NCI-H2196 treated with DMSO at 0.1 percent for 48 hours (cell line): ENCODE measurements around the gene ST8SIA5.

Experiments used
- DNase-seq: peaks from one replicate; lab custom pipeline; 2025; ENCODE audit not compliant: unreplicated experiment; lab: John Stamatoyannopoulos, UW

The ST8SIA5 gene

DNA sequence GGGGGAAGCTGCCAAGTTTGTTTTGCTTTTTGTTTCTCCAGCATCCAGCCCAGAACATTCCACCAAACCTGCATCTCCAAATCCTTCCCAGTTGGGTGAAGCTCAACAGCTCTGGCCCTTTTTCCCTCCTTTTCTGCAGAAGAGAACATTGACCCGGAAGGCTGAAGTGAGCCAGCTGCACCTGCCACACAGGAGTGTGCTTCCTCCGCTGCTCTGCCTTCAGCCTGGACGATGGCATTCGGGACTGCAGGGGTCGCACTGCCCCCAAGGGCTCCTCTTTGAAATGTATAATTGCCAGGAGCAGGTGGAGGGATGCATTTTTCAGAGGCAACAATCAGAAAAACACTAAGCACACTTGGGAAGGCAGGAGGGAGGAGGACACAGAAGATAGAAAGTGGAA, 41.8 kb downstream of the ST8SIA5 start:
- DNase-seq: no peak

DNA sequence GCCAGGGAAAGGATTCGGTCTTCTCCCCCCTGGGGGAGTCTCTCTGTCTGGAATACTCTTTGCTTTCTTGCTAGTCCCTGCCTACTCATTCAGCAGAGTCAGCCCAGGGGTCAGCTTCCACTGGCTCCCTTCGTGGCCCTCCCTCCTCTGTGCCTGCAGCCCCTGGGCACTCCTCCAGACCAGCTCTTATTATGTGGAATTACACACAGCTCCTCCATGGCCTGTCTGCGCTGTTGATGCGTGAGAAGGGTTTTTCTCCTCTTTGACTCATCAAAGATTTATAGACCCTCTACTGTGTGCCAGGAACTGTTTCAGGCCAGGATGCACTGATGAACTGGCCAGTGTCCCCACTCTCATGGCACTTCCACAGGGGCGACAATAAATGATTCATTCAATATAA, 44.4 kb downstream of the ST8SIA5 start:
- no peak for DNase-seq

- no peak for DNase-seq
Observed at GRCh38 chr18:46711444-46711863, 45.4 kb downstream of the ST8SIA5 start.

DNA sequence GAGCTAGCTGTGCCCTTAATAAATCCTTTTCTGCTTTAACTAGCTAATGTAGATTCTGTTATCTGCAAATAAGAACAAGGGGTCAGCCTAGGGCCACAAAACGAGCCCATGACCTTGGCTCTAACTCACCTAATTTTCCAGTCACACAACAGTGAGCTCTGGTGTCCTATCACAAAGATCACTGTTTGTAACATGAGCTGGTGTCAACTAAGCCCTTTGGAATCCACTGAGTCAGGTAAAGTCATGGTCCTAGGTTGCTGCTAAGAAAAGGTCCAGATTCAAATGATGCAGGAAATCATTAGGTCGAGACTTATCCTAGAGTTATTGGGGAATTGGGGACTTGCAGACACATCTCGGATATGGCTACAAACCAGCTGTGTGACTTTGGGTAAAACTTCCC, 49.9 kb downstream of the ST8SIA5 start:
- no peak for DNase-seq

- no peak for DNase-seq
Observed at GRCh38 chr18:46705521-46705920, 51.3 kb downstream of the ST8SIA5 start.

GRCh38 chr18:46704816-46705215, 52.0 kb downstream of the ST8SIA5 start:
- no peak for DNase-seq

- DNase-seq: no peak
Observed at GRCh38 chr18:46704189-46704588, 52.7 kb downstream of the ST8SIA5 start.

DNA sequence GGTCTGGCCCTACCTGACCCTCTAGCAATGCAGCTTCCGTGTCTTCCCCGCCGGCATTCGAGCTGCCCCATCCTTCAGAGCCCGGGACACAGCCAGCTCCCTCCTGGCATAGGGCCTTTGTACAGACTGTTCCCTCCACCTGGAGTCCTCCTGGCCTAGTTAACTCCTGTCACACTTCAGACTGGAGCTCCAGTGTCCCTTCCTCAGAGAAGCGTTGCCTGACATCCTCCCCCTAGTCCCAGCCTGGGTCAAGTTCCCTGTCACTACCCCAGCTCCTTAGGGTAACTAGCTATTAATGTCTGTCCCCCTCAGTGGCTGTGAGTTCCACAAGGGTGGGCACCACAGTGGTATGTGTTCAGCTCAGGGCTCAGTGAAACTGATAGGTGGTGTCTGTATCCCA, 54.4 kb downstream of the ST8SIA5 start:
- no peak for DNase-seq

DNA sequence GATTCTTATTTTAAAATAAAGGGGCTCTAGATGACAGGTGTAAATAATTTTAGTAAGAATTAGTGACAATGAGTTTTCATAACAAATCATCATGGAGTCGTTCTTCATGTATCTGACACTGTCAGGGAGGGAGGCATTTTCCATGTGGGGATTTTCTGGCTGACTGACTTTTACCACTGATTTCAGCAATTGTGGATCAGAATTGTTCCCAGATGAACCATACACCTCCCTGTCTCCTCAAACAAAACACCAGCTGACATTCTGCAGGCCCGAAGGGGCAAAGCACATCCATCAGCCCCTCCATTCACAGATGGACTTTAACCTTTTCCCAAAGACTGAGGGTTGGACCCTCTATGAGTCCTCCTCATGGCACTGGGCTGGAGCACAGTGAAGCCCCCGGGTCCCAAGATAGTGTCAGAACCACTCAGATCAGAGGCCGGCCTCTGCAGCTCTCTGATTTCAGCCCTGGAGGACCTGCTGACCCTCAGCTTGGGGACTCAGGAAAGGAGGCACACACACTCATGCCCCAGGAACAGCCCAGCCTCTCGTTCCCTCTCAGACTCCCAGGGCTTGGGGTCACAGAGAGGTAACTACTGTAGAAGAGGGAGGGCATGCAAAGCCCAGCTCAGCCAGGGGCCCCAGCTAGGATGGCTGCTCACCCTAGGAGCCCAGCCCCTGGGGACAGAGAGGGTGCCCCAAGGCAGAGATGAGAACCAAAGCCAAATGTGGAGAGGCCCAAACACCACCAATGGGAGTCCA, 56.6 kb downstream of the ST8SIA5 start:
- no peak for DNase-seq

DNA sequence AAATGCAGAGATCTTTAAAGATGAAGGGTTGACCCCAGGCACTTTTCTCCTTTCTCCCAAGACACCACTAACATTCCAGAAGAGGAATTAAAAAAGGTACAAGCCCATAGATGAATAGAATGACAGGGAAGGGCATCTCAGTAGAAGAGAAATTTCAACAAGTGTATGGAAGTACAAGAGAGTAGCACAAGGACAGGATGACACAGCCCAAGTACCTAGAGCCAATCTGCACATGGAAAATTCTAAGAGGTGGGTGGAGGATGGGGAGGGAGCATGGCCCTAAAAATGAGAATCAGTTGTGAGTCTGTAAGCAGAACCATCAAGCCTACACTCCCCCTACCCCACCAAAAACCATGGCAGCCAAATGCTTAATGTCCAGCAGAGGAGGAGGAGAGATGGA, 60.2 kb downstream of the ST8SIA5 start:
- DNase-seq: no peak

DNA sequence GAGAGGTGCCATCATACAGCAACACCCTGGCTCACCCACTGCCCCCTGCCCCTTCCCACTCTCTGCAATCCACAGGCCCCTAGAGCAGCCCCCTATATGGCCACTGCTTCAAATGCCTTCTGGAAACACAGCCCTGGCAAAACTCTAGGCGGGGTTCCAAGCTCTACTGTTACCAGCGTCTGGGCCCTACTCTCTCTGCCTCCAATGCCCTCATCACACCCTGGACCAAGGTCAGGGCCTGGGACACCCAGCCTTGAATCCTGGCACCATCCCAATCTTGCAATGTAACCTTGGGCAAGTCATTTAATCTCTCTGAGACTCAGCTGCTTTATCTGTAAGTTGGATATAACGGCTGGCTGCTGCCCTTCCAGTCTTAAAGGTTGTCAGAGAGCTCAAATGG, 60.6 kb downstream of the ST8SIA5 start:
- no peak for DNase-seq

- no peak for DNase-seq
Observed at GRCh38 chr18:46693996-46694395, 62.9 kb downstream of the ST8SIA5 start.

DNA sequence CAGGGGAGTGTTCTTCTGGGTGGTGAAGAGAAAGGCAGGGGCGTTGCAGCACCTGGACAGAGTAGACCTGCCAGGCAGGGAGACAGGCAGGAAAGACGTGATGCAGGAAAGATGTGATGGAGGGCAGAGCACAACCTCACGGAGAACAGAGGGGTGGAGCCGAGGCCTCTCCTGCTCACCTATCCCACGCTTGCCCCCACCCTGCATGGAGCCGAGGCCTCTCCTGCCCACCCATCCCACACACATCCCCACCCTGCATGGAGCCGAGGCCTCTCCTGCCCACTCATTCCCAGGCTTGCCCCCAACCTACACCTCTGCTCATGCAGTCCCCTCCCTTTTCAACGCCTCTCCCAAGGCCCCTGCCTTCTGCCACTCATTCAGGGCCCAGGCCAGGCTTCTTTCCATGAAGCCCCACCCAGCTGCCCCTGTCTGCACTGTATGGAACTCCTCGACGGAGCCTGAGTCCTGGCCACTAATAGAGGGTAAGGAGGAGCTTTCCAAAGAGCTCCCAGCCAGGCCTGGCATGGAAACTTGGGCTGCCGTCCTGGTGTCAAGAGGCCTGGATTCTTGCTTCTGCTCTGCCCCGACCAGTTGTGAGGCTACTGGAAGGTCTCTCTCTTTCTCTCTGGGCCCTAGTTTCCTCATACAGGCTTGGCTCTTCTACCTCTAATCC, 67.9 kb downstream of the ST8SIA5 start:
- no peak for DNase-seq

DNA sequence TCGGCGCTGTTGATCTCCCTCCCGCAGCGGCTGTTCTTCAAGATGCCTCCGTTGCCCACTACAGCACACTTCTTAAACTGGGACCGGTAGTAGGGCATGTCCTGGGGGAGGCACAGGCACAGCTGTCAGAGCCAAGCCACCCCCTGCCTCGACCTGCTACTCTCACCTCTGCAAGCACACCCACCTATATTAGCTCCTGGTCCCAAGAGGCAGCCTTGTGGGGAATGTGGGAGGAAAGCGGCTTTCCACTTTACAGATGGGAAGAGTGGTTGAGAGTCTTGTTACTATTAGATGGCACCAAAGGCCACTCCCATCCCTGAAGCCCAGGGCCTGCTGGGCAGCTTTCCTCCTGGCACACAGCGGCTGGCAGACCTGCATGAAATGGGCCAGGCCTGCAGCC, 70.7 kb downstream of the ST8SIA5 start:
- no peak for DNase-seq

DNA sequence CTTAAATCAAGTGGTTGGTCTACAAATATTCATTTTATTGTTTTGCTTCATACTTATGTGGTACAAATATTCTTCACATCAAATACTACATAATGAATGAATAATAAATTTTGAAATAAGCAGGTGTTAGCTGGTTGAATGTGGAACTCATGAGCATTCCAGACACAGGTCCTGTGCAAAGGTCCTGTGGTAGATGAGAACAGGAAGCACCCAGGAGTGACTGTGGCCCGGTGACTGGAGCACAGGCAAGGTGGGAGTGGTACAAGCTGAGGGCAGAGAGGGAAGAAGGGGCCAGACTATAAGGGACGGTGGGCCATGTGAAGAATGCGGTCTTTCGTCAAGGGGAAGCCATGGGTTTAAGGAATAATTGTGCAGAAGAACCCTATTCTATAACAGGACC, 73.6 kb downstream of the ST8SIA5 start:
- DNase-seq: no peak

GRCh38 chr18:46680784-46681695, 75.8 kb downstream of the ST8SIA5 start:
- no peak for DNase-seq

- no peak for DNase-seq
Observed at GRCh38 chr18:46679846-46680598, 76.8 kb downstream of the ST8SIA5 start.

GRCh38 chr18:46678785-46679399, 78.0 kb downstream of the ST8SIA5 start:
- no peak for DNase-seq

DNA sequence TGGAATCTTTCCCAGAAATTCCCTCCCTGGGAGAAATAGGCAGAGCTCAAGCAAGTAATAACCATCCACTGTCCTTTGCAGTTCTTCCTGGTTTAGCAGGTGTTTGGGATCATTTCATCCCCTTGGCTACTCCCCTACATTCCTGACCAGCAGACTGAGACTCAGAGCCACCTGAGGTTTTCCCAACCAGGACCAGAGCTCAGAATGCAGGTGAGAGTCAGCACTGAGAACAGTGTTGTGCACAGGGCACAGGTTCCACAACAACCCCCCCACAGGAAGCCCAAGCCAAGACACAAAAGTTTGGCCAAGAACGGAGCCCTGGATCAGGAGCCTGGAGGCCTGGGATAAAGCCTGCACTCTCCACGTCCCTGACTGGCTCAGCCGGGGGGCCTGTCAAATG, 78.8 kb downstream of the ST8SIA5 start:
- no peak for DNase-seq

- no peak for DNase-seq
Observed at GRCh38 chr18:46677611-46678010, 79.2 kb downstream of the ST8SIA5 start.
